ENCODE results near the gene IGF2R.

GRCh38 chr6:160022101-160022500 lies 53.2 kb downstream of the IGF2R start:
- TF ChIP-seq POLR2A (IDR thresholded peaks at IDR 0.05; ENCODE audit: low read length) (no peak), GATA1 (IDR thresholded peaks at IDR 0.05; ENCODE audit: low read depth, low read length) (no peak)
